ENCODE data around the gene SPOCK1. TPM values are rescaled to one million over a fixed set of nuclear protein-coding genes. Genes with fewer than 3 reads are reported as not detected.
A peak's percentile ranks its signal among the peaks of the same experiment; 100 is the strongest.

SPOCK1 gene
- polyA plus RNA-seq, 2 of the 4 experiments (the other 2 are of a cell fraction) = 28.9 to 40.8 TPM

DNA sequence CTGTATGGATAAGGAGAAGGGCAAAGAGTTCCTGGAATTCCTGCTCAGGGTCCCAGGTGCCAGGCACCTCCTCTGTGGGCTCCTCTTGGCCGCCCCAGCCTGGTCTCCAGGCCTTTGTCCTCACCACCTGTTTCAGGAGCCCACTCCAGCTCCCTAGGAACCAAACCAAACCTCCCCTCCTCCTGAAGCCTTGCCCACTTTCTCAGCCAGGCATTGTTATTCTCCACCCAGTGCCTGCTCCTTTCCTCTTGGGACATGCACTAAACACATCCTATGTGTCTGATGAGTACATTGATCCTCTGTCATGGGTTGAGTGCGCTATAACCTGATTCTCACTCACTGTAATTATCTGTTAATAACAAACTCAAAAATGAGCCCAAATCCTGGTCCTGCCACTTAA, 189.8 kb downstream of the SPOCK1 start:
- no peak overlapping the region for H3K4me3 ChIP-seq
- ATAC-seq (no peak), FAIRE-seq (no peak), DNase-seq (ENCODE audit: low read depth in 1 of 2, low spot score in 1 of 2) (no peak)
- CTCF ChIA-PET = interaction anchor here (0.9 to 1.8 kb wide), 3 partner anchors 11 to 226 kb away, joined by 3 to 21 read pairs (median 3); no protein-coding TSS in a partner anchor
- no peaks in the 10 kb centered on the region for H3K9me3 ChIP-seq
- TF ChIP-seq, protein P1, sequence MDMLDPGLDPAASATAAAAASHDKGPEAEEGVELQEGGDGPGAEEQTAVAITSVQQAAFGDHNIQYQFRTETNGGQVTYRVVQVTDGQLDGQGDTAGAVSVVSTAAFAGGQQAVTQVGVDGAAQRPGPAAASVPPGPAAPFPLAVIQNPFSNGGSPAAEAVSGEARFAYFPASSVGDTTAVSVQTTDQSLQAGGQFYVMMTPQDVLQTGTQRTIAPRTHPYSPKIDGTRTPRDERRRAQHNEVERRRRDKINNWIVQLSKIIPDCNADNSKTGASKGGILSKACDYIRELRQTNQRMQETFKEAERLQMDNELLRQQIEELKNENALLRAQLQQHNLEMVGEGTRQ (IDR thresholded peaks at IDR 0.05) = no peak
- TF ChIP-seq CBX2 (IDR thresholded peaks at IDR 0.05; ENCODE audit: borderline replicate concordance, low read depth) (no peak), EP300 (IDR thresholded peaks at IDR 0.05) (no peak), EHMT2 (IDR thresholded peaks at IDR 0.05; ENCODE audit: low read depth) (no peak), ZNF302 (CRISPR knock-in tag; IDR thresholded peaks at IDR 0.05) (no peak), FOSL2 (IDR thresholded peaks at IDR 0.05) (no peak), FOSL2 (CRISPR knock-in tag; IDR thresholded peaks at IDR 0.05) (no peak), CHD4 (IDR thresholded peaks at IDR 0.05; ENCODE audit: borderline replicate concordance) (no peak)
- no peak overlapping the region; the same call in 2 of the 3 replicates for H3K4me2 ChIP-seq
- POLR2A ChIA-PET = interaction anchor here (0.8 kb wide), 1 partner anchor 11 kb away, joined by 3 read pairs; no protein-coding TSS in a partner anchor
- H3K4me1 ChIP-seq = peaks cover 38% of the 10 kb centered on the region
- 91% methylated on average over 2 of the region's 2 CpGs for WGBS (ENCODE audit: missing lambda C conversion rate)
- peak overlapping the region in 1 of 2 experiments; percentile 55; a peak in 2 of 6 replicates for H3K27ac ChIP-seq

DNA sequence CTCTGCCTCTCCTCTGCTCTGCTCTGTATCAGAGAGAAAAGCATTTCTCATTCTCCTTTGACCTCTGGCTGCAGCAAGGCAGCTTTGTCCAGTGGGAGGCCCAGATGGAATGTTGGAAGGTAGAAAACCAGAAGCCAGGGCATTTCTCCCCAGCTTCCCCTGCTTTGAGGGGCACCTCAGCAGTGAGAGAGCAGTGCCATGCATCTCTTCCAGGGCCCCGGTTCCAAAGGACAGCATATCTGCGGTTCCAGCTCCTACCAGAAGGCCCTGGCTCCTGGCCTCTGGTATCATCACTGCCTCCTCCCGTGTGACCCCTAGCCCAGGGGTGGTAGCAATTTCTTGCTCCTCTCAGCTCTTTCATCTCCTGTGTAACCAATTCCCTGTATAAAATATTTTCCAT, 190.8 kb downstream of the SPOCK1 start:
- ChIA-PET CTCF (interaction anchor here (0.9 to 2.3 kb wide), 2 partner anchors 12 to 191 kb away, joined by 4 to 7 read pairs; partner anchors contain the start of gene SPOCK1), POLR2A (no interaction called here)
- TF ChIP-seq ESRRA (IDR thresholded peaks at IDR 0.05; ENCODE audit: borderline replicate concordance, low read length) (no peak), CHD4 (IDR thresholded peaks at IDR 0.05; ENCODE audit: borderline replicate concordance) (no peak), ZFP36 (IDR thresholded peaks at IDR 0.05; ENCODE audit: borderline replicate concordance, partially characterized antibody) (no peak), EHF (CRISPR knock-in tag; IDR thresholded peaks at IDR 0.05) (no peak), KDM1A (IDR thresholded peaks at IDR 0.05; ENCODE audit: low read depth) (no peak), CBX2 (IDR thresholded peaks at IDR 0.05; ENCODE audit: borderline replicate concordance, low read depth) (no peak), ZC3H11A (IDR thresholded peaks at IDR 0.05) (no peak), RARB (CRISPR knock-in tag; IDR thresholded peaks at IDR 0.05) (no peak), HEYL (CRISPR knock-in tag; IDR thresholded peaks at IDR 0.05) (no peak), FOSB (CRISPR knock-in tag; IDR thresholded peaks at IDR 0.05) (no peak)
- TF ChIP-seq, protein P2, sequence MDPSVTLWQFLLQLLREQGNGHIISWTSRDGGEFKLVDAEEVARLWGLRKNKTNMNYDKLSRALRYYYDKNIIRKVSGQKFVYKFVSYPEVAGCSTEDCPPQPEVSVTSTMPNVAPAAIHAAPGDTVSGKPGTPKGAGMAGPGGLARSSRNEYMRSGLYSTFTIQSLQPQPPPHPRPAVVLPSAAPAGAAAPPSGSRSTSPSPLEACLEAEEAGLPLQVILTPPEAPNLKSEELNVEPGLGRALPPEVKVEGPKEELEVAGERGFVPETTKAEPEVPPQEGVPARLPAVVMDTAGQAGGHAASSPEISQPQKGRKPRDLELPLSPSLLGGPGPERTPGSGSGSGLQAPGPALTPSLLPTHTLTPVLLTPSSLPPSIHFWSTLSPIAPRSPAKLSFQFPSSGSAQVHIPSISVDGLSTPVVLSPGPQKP (IDR thresholded peaks at IDR 0.05; ENCODE audit: low read depth, low read length) = no peak
- TF ChIP-seq, protein P3, sequence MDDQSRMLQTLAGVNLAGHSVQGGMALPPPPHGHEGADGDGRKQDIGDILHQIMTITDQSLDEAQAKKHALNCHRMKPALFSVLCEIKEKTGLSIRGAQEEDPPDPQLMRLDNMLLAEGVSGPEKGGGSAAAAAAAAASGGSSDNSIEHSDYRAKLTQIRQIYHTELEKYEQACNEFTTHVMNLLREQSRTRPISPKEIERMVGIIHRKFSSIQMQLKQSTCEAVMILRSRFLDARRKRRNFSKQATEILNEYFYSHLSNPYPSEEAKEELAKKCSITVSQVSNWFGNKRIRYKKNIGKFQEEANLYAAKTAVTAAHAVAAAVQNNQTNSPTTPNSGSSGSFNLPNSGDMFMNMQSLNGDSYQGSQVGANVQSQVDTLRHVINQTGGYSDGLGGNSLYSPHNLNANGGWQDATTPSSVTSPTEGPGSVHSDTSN (IDR thresholded peaks at IDR 0.05) = no peak
- ATAC-seq = no peak
- Histone ChIP-seq H3K4me2 (no peak overlapping the region), H3K4me1 (peaks cover 40% of the 10 kb centered on the region), H3K4me3 (no peak overlapping the region), H3K27ac (peak overlapping the region in 1 of 2 experiments; percentile 42; a peak in 1 of 6 replicates), H3K9me3 (no peaks in the 10 kb centered on the region)
- no peak for DNase-seq (ENCODE audit: low read depth in 1 of 2, low spot score in 1 of 2)
- WGBS (ENCODE audit: missing lambda C conversion rate) = 93% methylated on average over 3 of the region's 3 CpGs
- no peak for FAIRE-seq

DNA sequence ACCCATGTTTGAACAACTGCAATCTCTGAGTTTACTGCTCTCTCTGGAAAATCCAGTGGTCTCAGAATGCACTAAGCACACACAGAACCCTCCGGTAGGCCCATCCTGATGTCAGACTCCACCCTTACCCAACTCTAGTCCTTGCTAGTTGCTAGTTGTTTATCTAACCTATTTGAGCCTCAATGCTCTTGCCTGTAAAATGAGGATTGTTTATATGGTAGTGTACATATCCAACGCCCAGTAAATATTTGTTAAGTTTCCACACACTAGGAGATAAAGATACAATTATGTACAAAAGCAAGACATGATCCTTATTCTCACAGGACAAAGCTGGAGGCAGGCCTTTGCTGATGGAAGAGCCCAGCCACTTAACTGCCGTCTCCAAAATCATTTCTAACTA, 192.2 kb downstream of the SPOCK1 start:
- H3K27ac ChIP-seq = no peak overlapping the region
- H3K9me3 ChIP-seq = no peaks in the 10 kb centered on the region
- no peak overlapping the region for H3K4me2 ChIP-seq
- peak in 1 of 2 experiments; percentile 37 for DNase-seq (ENCODE audit: low read depth in 1 of 2, low spot score in 1 of 2)
- H3K4me3 ChIP-seq = no peak overlapping the region
- 29% methylated on average over 3 of the region's 3 CpGs for WGBS (ENCODE audit: missing lambda C conversion rate)
- TF ChIP-seq CBX2 (IDR thresholded peaks at IDR 0.05; ENCODE audit: borderline replicate concordance, low read depth) (no peak), BHLHE40 (IDR thresholded peaks at IDR 0.05; ENCODE audit: low read depth, low read length) (no peak), CHD4 (IDR thresholded peaks at IDR 0.05; ENCODE audit: borderline replicate concordance) (no peak), RARB (CRISPR knock-in tag; IDR thresholded peaks at IDR 0.05) (no peak), GATA3 (IDR thresholded peaks at IDR 0.05; ENCODE audit: borderline replicate concordance) (peak; percentile 42; the same call in 1 of the 2 replicates), CEBPB (IDR thresholded peaks at IDR 0.05) (0 out of 4 replicates have a peak, but pooled peaks of 1 of the 2 experiments have one; percentile 14), ZSCAN20 (CRISPR knock-in tag; IDR thresholded peaks at IDR 0.05) (no peak), RFX5 (IDR thresholded peaks at IDR 0.05) (no peak)
- TF ChIP-seq, protein P2 (IDR thresholded peaks at IDR 0.05; ENCODE audit: low read depth, low read length) = no peak
- TF ChIP-seq, protein P4, sequence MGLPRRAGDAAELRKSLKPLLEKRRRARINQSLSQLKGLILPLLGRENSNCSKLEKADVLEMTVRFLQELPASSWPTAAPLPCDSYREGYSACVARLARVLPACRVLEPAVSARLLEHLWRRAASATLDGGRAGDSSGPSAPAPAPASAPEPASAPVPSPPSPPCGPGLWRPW (IDR thresholded peaks at IDR 0.05) = no peak
- peak in 1 of 2 experiments; percentile 63; a peak in 3 of 6 replicates for ATAC-seq
- CTCF ChIA-PET = interaction anchor here (1.3 to 2.3 kb wide), 2 partner anchors 14 to 18 kb away, joined by 3 to 7 read pairs; no protein-coding TSS in a partner anchor
- FAIRE-seq = no peak
- peaks cover 40% of the 10 kb centered on the region for H3K4me1 ChIP-seq
- POLR2A ChIA-PET = no interaction called here
